RWPE2 (cell line): Measurements from ENCODE around the gene ACSL1.

Experiments
- ATAC-seq: fragments of 200-7000 bp; cut with Tn5 transposase; 3 replicates; pipeline ENCODE4 v1.9.1; 2021; ENCODE audit warnings: low read depth
- DNase-seq: peaks from one replicate; pipeline ENCODE4 v3.0.0-alpha.2; 2020; ENCODE audit warnings: low spot score
- H3K27ac ChIP-seq: fragments of 450-650 bp; 2 replicates; pipeline ENCODE4 v1.5.1; 2017; ENCODE audit warnings: mild to moderate bottlenecking; ENCODE audit not compliant: poor library complexity, severe bottlenecking
- H3K27me3 ChIP-seq: fragments of 250-450 bp; sonication (Bioruptor Pico); 2 replicates; pipeline ENCODE4 v1.5.1; 2021; ENCODE audit warnings: mild to moderate bottlenecking, moderate library complexity; ENCODE audit not compliant: insufficient read depth, poor library complexity, severe bottlenecking
- H3K36me3 ChIP-seq: fragments of 250-450 bp; sonication (Bioruptor Pico); 2 replicates; pipeline ENCODE4 v1.5.1; 2020; ENCODE audit warnings: low read depth, mild to moderate bottlenecking, moderate library complexity
- H3K4me1 ChIP-seq: fragments of 250-450 bp; sonication (Bioruptor Pico); 2 replicates; pipeline ENCODE4 v1.5.1; 2021; ENCODE audit warnings: mild to moderate bottlenecking, moderate library complexity; ENCODE audit not compliant: insufficient read depth, poor library complexity, severe bottlenecking
- H3K4me3 ChIP-seq: fragments of 250-450 bp; sonication (Bioruptor Pico); 2 replicates; pipeline ENCODE4 v1.5.1; 2021; ENCODE audit warnings: mild to moderate bottlenecking, moderate library complexity; ENCODE audit not compliant: severe bottlenecking
- H3K9me3 ChIP-seq: fragments of 250-450 bp; sonication (Bioruptor Pico); 2 replicates; pipeline ENCODE4 v1.5.1; 2021; ENCODE audit warnings: mild to moderate bottlenecking, moderate library complexity; ENCODE audit not compliant: severe bottlenecking
- TF ChIP-seq, protein P1 (sequence below): fragments of 450-650 bp; IDR thresholded peaks from one replicate; pipeline ENCODE4 v1.5.1; 2017; ENCODE audit warnings: mild to moderate bottlenecking, moderate library complexity; ENCODE audit not compliant: poor library complexity, severe bottlenecking

The ACSL1 gene

DNA sequence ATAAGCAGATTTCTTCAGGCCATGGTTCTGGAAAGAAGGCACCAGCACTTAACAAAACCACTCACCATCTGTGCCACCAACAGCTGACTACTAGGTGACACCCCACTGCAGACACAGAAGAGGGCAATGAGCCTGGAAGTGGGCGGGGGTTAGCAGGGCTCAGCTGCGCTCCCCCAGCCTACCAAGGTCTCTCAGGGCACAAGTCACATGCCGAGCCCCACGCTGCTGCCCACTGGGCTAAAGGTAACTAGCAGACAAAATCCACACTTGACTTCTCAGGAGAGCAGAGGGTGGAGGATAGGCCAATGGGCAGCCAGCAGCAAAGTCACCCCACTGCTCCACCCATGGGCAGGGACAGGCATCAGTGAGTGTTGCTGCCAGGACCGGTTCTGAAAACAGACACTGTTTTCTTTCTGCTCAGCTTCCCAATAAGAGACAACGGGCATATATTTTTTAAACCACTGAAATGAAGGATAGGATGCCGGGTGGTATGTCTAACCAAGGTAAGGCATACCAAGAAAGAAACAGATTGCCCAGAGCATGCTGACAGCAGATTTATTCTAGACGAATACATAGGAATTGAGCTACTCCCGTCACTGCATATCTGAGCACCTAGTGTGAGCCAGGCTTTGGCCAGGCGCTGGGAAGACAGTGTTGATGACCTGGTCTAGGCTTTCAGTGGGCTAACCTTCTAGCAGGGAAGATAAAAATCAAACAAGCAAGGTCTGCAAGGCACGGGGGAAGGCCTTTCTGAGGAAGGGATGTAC, 20.1 kb downstream of the ACSL1 start:
- H3K36me3 ChIP-seq: no peaks in the 10 kb centered on the region; the same call in 1 of the 2 replicates
- no peak overlapping the region for H3K27ac ChIP-seq
- ATAC-seq (no peak), DNase-seq (no peak)
- TF ChIP-seq, protein P1, sequence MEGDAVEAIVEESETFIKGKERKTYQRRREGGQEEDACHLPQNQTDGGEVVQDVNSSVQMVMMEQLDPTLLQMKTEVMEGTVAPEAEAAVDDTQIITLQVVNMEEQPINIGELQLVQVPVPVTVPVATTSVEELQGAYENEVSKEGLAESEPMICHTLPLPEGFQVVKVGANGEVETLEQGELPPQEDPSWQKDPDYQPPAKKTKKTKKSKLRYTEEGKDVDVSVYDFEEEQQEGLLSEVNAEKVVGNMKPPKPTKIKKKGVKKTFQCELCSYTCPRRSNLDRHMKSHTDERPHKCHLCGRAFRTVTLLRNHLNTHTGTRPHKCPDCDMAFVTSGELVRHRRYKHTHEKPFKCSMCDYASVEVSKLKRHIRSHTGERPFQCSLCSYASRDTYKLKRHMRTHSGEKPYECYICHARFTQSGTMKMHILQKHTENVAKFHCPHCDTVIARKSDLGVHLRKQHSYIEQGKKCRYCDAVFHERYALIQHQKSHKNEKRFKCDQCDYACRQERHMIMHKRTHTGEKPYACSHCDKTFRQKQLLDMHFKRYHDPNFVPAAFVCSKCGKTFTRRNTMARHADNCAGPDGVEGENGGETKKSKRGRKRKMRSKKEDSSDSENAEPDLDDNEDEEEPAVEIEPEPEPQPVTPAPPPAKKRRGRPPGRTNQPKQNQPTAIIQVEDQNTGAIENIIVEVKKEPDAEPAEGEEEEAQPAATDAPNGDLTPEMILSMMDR: no peak
- H3K4me3 ChIP-seq: no peak overlapping the region
- H3K9me3 ChIP-seq: no peaks in the 10 kb centered on the region
- no peaks in the 10 kb centered on the region for H3K27me3 ChIP-seq
- peaks cover 59% of the 10 kb centered on the region for H3K4me1 ChIP-seq

GRCh38 chr4:184804621-184805020, 21.1 kb downstream of the ACSL1 start:
- Histone ChIP-seq H3K4me3 (no peak overlapping the region), H3K4me1 (peaks cover 59% of the 10 kb centered on the region), H3K36me3 (peaks cover 5% of the 10 kb centered on the region), H3K27me3 (no peaks in the 10 kb centered on the region), H3K9me3 (no peaks in the 10 kb centered on the region), H3K27ac (no peak overlapping the region)
- ATAC-seq: peak; percentile 41; the same call in 1 of the 3 replicates
- no peak for DNase-seq
- TF ChIP-seq, protein P1: no peak

GRCh38 chr4:184803874-184804273, 21.9 kb downstream of the ACSL1 start:
- no peak overlapping the region for H3K4me3 ChIP-seq
- H3K27me3 ChIP-seq: no peaks in the 10 kb centered on the region
- H3K4me1 ChIP-seq: peaks cover 59% of the 10 kb centered on the region
- no peak overlapping the region for H3K27ac ChIP-seq
- no peaks in the 10 kb centered on the region for H3K9me3 ChIP-seq
- H3K36me3 ChIP-seq: peaks cover 5% of the 10 kb centered on the region
- DNase-seq: no peak
- no peak for ATAC-seq
- TF ChIP-seq, protein P1: no peak

GRCh38 chr4:184803133-184803532, 22.6 kb downstream of the ACSL1 start:
- DNase-seq (no peak), ATAC-seq (no peak)
- peaks cover 5% of the 10 kb centered on the region for H3K36me3 ChIP-seq
- no peaks in the 10 kb centered on the region for H3K27me3 ChIP-seq
- H3K4me3 ChIP-seq: no peak overlapping the region
- peaks cover 54% of the 10 kb centered on the region for H3K4me1 ChIP-seq
- TF ChIP-seq, protein P1: no peak
- no peaks in the 10 kb centered on the region for H3K9me3 ChIP-seq
- no peak overlapping the region for H3K27ac ChIP-seq

DNA sequence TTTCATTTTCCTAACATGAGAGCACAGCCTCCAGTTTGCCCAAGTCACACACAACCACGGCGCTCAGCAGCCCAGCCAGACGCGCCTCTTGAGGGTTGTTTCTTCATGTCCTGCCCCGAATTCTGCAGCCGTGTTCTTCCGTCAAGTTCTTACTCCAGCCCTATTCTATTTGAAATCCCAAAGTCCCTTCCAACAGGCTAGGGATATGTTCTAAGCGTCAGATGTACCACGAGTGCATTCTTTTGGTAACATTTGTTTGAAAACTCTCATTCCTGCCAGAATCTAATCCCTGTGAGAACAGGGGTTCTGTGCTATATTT, 23.1 kb downstream of the ACSL1 start:
- TF ChIP-seq, protein P1: no peak
- Histone ChIP-seq H3K4me1 (peaks cover 50% of the 10 kb centered on the region), H3K36me3 (peaks cover 5% of the 10 kb centered on the region), H3K9me3 (no peaks in the 10 kb centered on the region), H3K27ac (no peak overlapping the region), H3K4me3 (no peak overlapping the region), H3K27me3 (no peaks in the 10 kb centered on the region)
- ATAC-seq: no peak
- no peak for DNase-seq
